Ovary (tissue), 9 donors: ENCODE data around the gene PIAS4. TPM values are rescaled to one million over a fixed set of nuclear protein-coding genes. Genes with fewer than 3 reads are reported as not detected.
"Not testable (repeated sequence)": the region's sequence is repeated elsewhere in the genome, so short reads cannot be mapped to it uniquely, and the experiment has no call there.

Experiments
- DNase-seq, 5 donors: peaks; one replicate each; pipeline ENCODE4 v3.0.0-alpha.2; 2019 to 2020
- H3K27ac ChIP-seq, 2 donors: fragments of 200-600 bp; one replicate each; pipeline versions ENCODE4 v1.5.1 to v1.8.0; 2019 to 2022
- H3K27me3 ChIP-seq: fragments of 200-600 bp; one replicate; pipeline ENCODE4 v1.8.0; 2022
- H3K36me3 ChIP-seq: fragments of 200-600 bp; sonication (generic); one replicate; pipeline ENCODE4 v1.5.1; 2019
- H3K4me1 ChIP-seq: one replicate; pipeline ENCODE4 v1.8.1; 2013; ENCODE audit warnings: mild to moderate bottlenecking, moderate library complexity; ENCODE audit not compliant: insufficient read depth
- H3K4me3 ChIP-seq: fragments of 200-600 bp; sonication (generic); one replicate; pipeline ENCODE4 v1.5.1; 2017
- H3K9me3 ChIP-seq, 2 donors: fragments of 200-600 bp in 1 of 2; sonication (generic) in 1 of 2; one replicate each; pipeline versions ENCODE4 v1.5.1 to v1.8.1; 2013 to 2019; ENCODE audit warnings: mild to moderate bottlenecking in 1 of 2, moderate library complexity in 1 of 2
- EP300 ChIP-seq: sonication (generic); formaldehyde crosslinking; IDR thresholded peaks from one replicate; pipeline ENCODE4 v1.6.1; 2017; ENCODE audit warnings: antibody characterized with exemption
- POLR2A ChIP-seq: fragments of 450-650 bp; IDR thresholded peaks from one replicate; pipeline ENCODE4 v1.6.1; 2017; ENCODE audit warnings: antibody characterized with exemption, mild to moderate bottlenecking, moderate library complexity
- WGBS, 3 donors: extraction: QIAGEN DNeasy Blood & Tissue Kit in 1 of 3; methylation state at CpG; one replicate each; pipeline versions ENCODE4 v1.1.5 to v1.1.7; 2013 to 2017; 5-methylcytosine and 5-hydroxymethylcytosine counted together
- intact Hi-C, 4 donors: fragments of 100-400 bp; cut with DNase I; formaldehyde crosslinking; loops; one replicate each; pipeline versions ENCODE4 v1.11.0 to v1.15.1; 2022 to 2023
- polyA plus RNA-seq, 2 donors: library from polyadenylated mRNA; stranded (reverse); fragments of 200-250 nt in 1 of 2; fragments of 350-450 nt in 1 of 2; fragmentation: Illumina TruSeq in 1 of 2; extraction: RNeasy Lipid Tissue Mini Kit (QIAGEN cat#74804) in 1 of 2; gene quantifications; one replicate each; pipeline ENCODE4 v1.2.3, GENCODE V29; 2013 to 2014
- total RNA-seq, 7 donors: library from RNA; depleted of rRNA in 2 of 7; stranded (reverse); fragments of >200 nt in 2 of 7; fragmentation: NEBNext Ultra II Directional in 3 of 7; extraction: Animal tissue kit (Norgen Biotek cat#: 25700) in 3 of 7; gene quantifications; one replicate each; pipeline versions ENCODE4 v1.1.0 to v1.2.4, GENCODE V29; 2016 to 2023
- TF ChIP-seq, protein P1 (sequence below), 3 donors: fragments of 450-650 bp in 2 of 3; fragments of 200-600 bp in 1 of 3; IDR thresholded peaks; one replicate each; pipeline versions ENCODE4 v1.5.1 to v1.8.0; 2016 to 2022; ENCODE audit warnings: antibody characterized with exemption in 3 of 3, mild to moderate bottlenecking in 1 of 3
- donor health status: DM: no; HTN: no; CAD: no; lungs with moderate emphysema.
- donor health status: DM: no; HTN: no; CAD: no.
- donor health status: Bipolar disorder and iron deficiency.
- donor health status: DM: yes; HTN: yes; CAD: no.
- donor health status: DM: no; HTN: no; CAD: no.
- donor health status: DM: yes; HTN: yes; CAD: no.

PIAS4 gene
- total and polyA plus RNA-seq, 9 donors, result 5.2 to 29.7 (median 21.3) TPM

DNA sequence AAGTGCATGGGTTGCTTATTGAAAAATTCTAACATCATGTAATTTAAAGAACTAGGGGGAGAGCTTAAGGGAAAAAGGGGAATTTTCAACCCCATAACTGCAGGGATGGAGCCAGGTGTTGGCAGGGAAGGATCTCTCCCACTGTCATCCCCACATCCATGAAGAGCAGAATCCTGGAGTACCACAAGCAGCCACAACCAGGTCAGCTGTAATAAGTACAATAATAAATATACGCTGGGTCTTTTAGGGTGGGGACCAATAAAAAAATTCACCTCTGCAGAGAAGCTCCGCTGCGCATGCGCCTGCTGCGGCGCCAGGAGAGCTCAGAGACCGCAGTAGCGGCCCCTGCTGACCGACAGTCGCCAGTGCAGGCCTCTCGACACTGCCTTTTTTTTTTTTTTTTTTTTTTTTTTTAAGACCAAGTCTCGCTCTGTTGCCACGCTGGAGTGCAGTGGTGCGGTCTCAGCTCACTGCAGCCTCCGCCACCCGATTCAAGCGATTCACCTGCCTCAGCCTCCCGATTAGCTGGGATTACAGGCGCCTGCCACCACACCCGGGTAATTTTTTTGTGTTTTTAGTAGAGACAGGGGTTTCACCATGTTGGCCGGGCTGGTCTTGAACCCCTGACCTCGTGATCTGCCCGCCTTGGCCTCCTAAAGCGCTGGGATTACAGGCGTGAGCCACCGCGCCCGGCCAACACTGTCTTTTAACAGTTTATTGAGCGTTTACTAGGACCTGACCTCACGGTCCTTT is 19.7 kb upstream of the PIAS4 start:
- H3K27ac ChIP-seq, result no peak overlapping the region
- no peak overlapping the region for H3K4me3 ChIP-seq
- H3K36me3 ChIP-seq, result no peaks in the 10 kb centered on the region
- no peaks in the 10 kb centered on the region for H3K9me3 ChIP-seq
- H3K4me1 ChIP-seq, result peaks cover 4% of the 10 kb centered on the region
- no peak for TF ChIP-seq POLR2A
- TF ChIP-seq EP300, result no peak
- TF ChIP-seq, protein P1, sequence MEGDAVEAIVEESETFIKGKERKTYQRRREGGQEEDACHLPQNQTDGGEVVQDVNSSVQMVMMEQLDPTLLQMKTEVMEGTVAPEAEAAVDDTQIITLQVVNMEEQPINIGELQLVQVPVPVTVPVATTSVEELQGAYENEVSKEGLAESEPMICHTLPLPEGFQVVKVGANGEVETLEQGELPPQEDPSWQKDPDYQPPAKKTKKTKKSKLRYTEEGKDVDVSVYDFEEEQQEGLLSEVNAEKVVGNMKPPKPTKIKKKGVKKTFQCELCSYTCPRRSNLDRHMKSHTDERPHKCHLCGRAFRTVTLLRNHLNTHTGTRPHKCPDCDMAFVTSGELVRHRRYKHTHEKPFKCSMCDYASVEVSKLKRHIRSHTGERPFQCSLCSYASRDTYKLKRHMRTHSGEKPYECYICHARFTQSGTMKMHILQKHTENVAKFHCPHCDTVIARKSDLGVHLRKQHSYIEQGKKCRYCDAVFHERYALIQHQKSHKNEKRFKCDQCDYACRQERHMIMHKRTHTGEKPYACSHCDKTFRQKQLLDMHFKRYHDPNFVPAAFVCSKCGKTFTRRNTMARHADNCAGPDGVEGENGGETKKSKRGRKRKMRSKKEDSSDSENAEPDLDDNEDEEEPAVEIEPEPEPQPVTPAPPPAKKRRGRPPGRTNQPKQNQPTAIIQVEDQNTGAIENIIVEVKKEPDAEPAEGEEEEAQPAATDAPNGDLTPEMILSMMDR (IDR thresholded peaks at IDR 0.05), result peak; percentile 65 to 88 (median 80)
- WGBS, 3 donors, result 5 to 8% (median 7%) methylated on average over 30 of the region's 30 CpGs
- DNase-seq, result peak; percentile 84 to 92 (median 88)
- intact Hi-C loops, result loop anchor here in 1 of 4 donors (5.0 to 10.0 kb wide), 3 partner anchors 137 to 217 kb away; partner anchors contain the start of gene MAP2K2
- no peaks in the 10 kb centered on the region for H3K27me3 ChIP-seq

DNA sequence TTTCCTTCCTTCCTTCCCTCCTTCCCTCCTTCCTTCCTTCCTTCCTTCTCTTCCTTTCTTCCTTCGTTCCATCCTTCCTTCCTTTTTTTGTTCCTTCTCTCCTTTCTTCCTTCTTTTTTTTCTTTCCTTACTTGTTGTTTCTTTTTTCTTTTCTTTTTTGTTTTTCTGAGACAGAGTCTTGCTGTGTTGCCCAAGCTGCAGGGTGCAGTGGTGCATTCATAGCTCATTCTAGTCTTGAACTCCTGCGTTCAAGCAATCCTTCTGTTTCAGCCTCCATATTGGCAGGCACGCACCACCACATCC is 16.8 kb upstream of the PIAS4 start:
- Histone ChIP-seq H3K36me3 (no peaks in the 10 kb centered on the region), H3K27me3 (no peaks in the 10 kb centered on the region), H3K27ac (no peak overlapping the region), H3K4me3 (no peak overlapping the region), H3K4me1 (peaks cover 1% of the 10 kb centered on the region), H3K9me3 (no peaks in the 10 kb centered on the region)
- WGBS, 3 donors, result 76 to 82% (median 80%) methylated on average over 3 of the region's 3 CpGs
- intact Hi-C loops, result no loop called here
- TF ChIP-seq EP300, result no peak
- TF ChIP-seq, protein P1 (IDR thresholded peaks at IDR 0.05), result no peak
- TF ChIP-seq POLR2A, result no peak
- DNase-seq, result no peak

DNA sequence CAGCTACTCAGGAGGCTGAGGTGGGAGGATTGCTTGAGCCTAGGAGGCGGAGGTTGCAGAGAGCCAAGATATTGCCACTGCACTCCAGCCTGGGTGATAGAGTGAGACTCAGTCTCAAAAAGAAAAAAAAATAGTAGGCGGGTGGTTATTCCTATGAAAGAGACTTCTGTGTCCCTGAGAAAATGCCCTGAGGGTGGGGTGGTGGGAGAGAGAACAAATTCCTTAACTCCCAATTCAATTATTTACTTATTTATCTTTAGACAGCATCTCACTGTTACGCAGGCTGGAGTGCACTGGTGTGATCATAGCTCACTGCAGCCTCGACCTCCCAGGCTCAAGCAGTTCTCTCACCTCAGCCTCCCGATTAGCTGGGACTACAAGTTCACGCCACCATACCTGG is 11.9 kb upstream of the PIAS4 start:
- intact Hi-C loops, result no loop called here
- H3K27me3 ChIP-seq, result no peaks in the 10 kb centered on the region

DNA sequence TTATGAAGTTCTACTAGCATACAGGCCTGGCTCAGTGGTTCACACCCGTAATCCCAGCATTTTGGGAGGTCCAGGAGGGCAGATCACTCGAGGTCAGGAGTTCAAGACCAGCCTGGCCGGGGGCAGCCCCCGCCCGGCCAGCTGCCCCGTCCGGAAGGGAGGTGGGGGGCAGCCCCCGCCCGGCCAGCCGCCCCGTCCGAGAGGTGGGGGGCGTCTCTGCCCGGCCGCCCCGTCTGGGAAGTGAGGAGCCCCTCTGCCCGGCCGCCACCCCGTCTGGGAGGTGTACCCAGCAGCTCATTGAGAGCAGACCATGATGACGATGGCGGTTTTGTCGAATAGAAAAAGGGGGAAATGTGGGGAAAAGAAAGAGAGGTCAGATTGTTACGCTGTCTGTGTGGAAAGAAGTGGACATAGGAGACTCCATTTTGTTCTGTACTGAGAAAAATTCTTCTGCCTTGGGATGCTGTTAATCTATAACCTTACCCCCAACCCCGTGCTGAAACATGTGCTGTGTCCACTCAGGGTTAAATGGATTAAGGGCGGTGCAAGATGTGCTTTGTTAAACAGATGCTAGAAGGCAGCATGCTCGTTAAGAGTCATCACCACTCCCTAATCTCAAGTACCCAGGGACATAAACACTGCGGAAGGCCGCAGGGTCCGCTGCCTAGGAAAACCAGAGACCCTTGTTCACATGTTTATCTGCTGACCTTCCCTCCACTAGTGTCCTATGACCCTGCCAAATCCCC is 8.7 kb upstream of the PIAS4 start:
- H3K9me3 ChIP-seq, H3K4me1 ChIP-seq, H3K27me3 ChIP-seq, H3K36me3 ChIP-seq, intact Hi-C loops, H3K27ac ChIP-seq, DNase-seq, H3K4me3 ChIP-seq: not testable (repeated sequence)
- WGBS, 3 donors, result 80 to 83% (median 82%) methylated on average over 29 of the region's 29 CpGs

More for the DNA sequence above, 11.9 kb upstream of the PIAS4 start:
- Histone ChIP-seq H3K36me3 (no peaks in the 10 kb centered on the region), H3K4me1 (no peaks in the 10 kb centered on the region), H3K4me3 (no peak overlapping the region), H3K9me3 (no peaks in the 10 kb centered on the region), H3K27ac (no peak overlapping the region)
- DNase-seq, result no peak
- WGBS, 3 donors, result 77 to 80% (median 79%) methylated on average over 6 of the region's 6 CpGs
- TF ChIP-seq EP300 (no peak), POLR2A (no peak)
- TF ChIP-seq, protein P1 (IDR thresholded peaks at IDR 0.05), result no peak

DNA sequence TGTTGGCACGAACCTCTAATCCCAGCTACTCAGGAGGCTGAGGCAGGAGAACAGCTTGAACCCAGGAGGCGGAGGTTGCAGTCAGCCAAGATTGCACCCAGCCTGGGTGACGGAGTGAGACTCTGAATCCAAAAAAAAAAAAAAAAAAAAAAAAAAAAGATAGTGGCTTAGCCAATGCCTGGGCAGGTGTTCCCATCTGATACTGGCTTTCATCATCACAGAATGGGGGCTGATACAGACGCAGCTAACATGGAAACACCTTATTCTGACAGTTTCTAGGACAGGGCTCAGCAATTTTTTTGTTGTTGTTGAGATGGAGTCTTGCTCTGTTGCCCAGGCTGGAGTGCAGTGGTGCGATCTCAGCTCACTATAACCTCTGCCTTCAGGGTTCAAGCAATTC is 6.7 kb upstream of the PIAS4 start:
- H3K27me3 ChIP-seq, H3K36me3 ChIP-seq, DNase-seq, intact Hi-C loops, H3K4me3 ChIP-seq, H3K9me3 ChIP-seq, H3K27ac ChIP-seq, H3K4me1 ChIP-seq: not testable (repeated sequence)
- 90 to 92% (median 92%) methylated on average over 5 of the region's 5 CpGs for WGBS, 3 donors

DNA sequence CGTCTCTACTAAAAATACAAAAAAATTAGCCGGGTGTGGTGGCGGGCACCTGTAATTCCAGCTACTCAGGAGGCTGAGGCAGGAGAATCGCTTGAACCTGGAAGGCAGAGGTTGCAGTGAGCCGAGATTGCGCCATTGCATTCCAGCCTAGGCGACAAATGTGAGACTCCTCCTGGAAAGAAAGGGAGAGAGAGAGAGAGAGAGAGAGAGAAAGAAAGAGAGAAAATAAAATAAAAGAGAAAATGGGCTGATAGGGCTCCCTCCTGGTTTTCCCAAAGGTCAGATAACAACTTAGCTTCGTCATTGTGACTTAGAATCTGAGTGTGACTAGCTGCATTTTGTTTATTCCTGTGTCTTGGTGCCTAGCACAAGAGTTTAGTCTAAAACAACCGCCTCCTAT is 2.1 kb upstream of the PIAS4 start:
- H3K4me1 ChIP-seq, result peaks cover 18% of the 10 kb centered on the region
- H3K27ac ChIP-seq, intact Hi-C loops, H3K36me3 ChIP-seq, H3K9me3 ChIP-seq, H3K27me3 ChIP-seq, DNase-seq, H3K4me3 ChIP-seq: not testable (repeated sequence)
- 93 to 95% (median 95%) methylated on average over 9 of the region's 9 CpGs for WGBS, 3 donors
